Hepatocyte (in vitro differentiated cells): ENCODE measurements around the gene AURKB. TPM values are rescaled to one million over a fixed set of nuclear protein-coding genes. Genes with fewer than 3 reads are reported as not detected.
"Not testable (repeated sequence)": the region's sequence is repeated elsewhere in the genome, so short reads cannot be mapped to it uniquely, and the experiment has no call there.

Experiments
- DNase-seq: peaks from one replicate; pipeline ENCODE4 v3.0.0-alpha.2; 2016; ENCODE audit warnings: low spot score
- H2AFZ ChIP-seq: fragments of 200-600 bp; sonication (generic); 2 replicates; pipeline ENCODE4 v1.6.0; 2016; ENCODE audit warnings: antibody characterized with exemption, mild to moderate bottlenecking
- H3K27ac ChIP-seq: fragments of 200-600 bp; sonication (generic); 2 replicates; pipeline ENCODE4 v1.5.1; 2016; ENCODE audit warnings: mild to moderate bottlenecking
- H3K27me3 ChIP-seq: fragments of 200-600 bp; sonication (generic); 2 replicates; pipeline ENCODE4 v1.6.1; 2016
- H3K36me3 ChIP-seq: fragments of 200-600 bp; sonication (generic); replicated peaks from 2 replicates; pipeline ENCODE4 v1.5.1; 2016; ENCODE audit warnings: low read depth; ENCODE audit not compliant: insufficient read depth
- H3K4me1 ChIP-seq: fragments of 200-600 bp; sonication (generic); 2 replicates; pipeline ENCODE4 v1.5.1; 2016; ENCODE audit warnings: mild to moderate bottlenecking, moderate library complexity; ENCODE audit not compliant: insufficient read depth
- H3K4me2 ChIP-seq: fragments of 200-600 bp; sonication (generic); 2 replicates; pipeline ENCODE4 v1.6.0; 2016
- H3K4me3 ChIP-seq: fragments of 200-600 bp; sonication (generic); 2 replicates; pipeline ENCODE4 v1.5.1; 2016; ENCODE audit warnings: mild to moderate bottlenecking
- H3K79me2 ChIP-seq: fragments of 200-600 bp; sonication (generic); 2 replicates; pipeline ENCODE4 v1.6.0; 2017; ENCODE audit warnings: mild to moderate bottlenecking
- H3K9me2 ChIP-seq: fragments of 200-600 bp; sonication (generic); replicated peaks from 2 replicates; pipeline ENCODE4 v1.6.0; 2017; ENCODE audit warnings: mild to moderate bottlenecking; ENCODE audit not compliant: insufficient read depth
- H3K9me3 ChIP-seq: fragments of 200-600 bp; sonication (generic); 2 replicates; pipeline ENCODE4 v1.5.1; 2016; ENCODE audit warnings: low read depth, mild to moderate bottlenecking
- H4K20me1 ChIP-seq: fragments of 200-600 bp; sonication (generic); 2 replicates; pipeline ENCODE4 v1.6.0; 2016; ENCODE audit warnings: mild to moderate bottlenecking; ENCODE audit not compliant: insufficient read depth, poor library complexity, severe bottlenecking
- EZH2 ChIP-seq: fragments of 200-600 bp; sonication (generic); IDR thresholded peaks from 2 replicates; pipeline ENCODE4 v1.6.1; 2016; ENCODE audit warnings: antibody characterized with exemption, mild to moderate bottlenecking, borderline replicate concordance
- EZH2phosphoT487 ChIP-seq: fragments of 200-600 bp; sonication (generic); IDR thresholded peaks from one replicate; pipeline ENCODE4 v1.6.1; 2018; ENCODE audit warnings: antibody characterized with exemption, mild to moderate bottlenecking, low read depth, moderate library complexity; ENCODE audit not compliant: unreplicated experiment, severe bottlenecking
- WGBS: methylation state at CpG from one replicate; pipeline ENCODE4 v1.1.6; 2016; ENCODE audit warnings: low lambda C conversion rate; ENCODE audit errors: missing lambda C conversion rate; 5-methylcytosine and 5-hydroxymethylcytosine counted together
- polyA plus RNA-seq: library from polyadenylated mRNA; unstranded; fragments of >200 nt; fragmentation: Nextera tagmentation; extraction: Ambion mirVana; gene quantifications from 2 replicates; pipeline ENCODE4 v1.2.1, GENCODE V29; 2016
- total RNA-seq: library from RNA; depleted of rRNA; stranded (reverse); fragments of >200 nt; gene quantifications from 2 replicates; pipeline ENCODE4 v1.2.3, GENCODE V29; 2014
- TF ChIP-seq, protein P1 (sequence below): fragments of 200-600 bp; sonication (generic); IDR thresholded peaks from 2 replicates; pipeline ENCODE4 v1.5.1; 2016; ENCODE audit warnings: antibody characterized with exemption, mild to moderate bottlenecking; ENCODE audit not compliant: poor library complexity

The AURKB gene
- total and polyA plus RNA-seq, 2 experiments from 2014 or later: 9.9 to 25.3 TPM

DNA sequence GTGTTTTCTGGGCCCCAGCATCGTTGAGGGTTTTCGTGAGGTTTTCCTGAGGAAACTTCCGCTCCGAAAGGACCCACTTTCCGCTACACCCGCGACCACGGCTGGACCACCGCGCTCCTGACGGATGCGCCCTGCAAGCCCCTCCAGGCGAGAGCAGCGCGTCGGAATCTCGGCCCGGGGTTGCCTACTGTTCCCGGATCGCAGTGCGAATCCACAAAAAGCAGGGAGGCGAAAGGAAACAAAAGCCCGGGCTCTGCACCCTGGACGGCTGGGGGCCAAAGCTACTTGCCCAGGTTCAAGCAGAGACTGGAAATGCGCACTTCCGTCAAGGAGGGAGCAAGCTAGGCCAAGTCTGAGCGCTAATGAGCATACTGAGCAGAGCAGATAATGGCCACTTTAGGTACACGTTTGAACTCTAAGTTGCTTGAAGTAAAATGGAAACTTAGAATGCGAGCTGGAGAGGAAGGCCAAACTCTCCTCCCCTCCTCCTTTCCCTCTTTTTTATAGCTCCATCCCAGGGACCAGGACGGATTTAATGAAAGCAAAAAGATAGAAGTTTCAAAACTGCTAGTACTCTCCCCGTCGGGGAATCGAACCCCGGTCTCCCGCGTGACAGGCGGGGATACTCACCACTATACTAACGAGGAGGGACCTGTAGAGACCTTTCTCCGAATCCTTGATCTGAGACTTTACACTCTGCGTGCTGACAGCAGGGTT lies 11.4 kb upstream of the AURKB start:
- no peaks in the 10 kb centered on the region for H4K20me1 ChIP-seq
- peak; percentile 93 for DNase-seq
- H3K4me3 ChIP-seq: peak overlapping the region; percentile 65
- H2AFZ ChIP-seq: peak overlapping the region; percentile 73
- no peaks in the 10 kb centered on the region for H3K9me2 ChIP-seq
- no peaks in the 10 kb centered on the region for H3K36me3 ChIP-seq
- WGBS: under 1% methylated on average over 40 of the region's 40 CpGs
- peak overlapping the region; percentile 96 for H3K27ac ChIP-seq
- no peak for TF ChIP-seq EZH2
- TF ChIP-seq, protein P1, sequence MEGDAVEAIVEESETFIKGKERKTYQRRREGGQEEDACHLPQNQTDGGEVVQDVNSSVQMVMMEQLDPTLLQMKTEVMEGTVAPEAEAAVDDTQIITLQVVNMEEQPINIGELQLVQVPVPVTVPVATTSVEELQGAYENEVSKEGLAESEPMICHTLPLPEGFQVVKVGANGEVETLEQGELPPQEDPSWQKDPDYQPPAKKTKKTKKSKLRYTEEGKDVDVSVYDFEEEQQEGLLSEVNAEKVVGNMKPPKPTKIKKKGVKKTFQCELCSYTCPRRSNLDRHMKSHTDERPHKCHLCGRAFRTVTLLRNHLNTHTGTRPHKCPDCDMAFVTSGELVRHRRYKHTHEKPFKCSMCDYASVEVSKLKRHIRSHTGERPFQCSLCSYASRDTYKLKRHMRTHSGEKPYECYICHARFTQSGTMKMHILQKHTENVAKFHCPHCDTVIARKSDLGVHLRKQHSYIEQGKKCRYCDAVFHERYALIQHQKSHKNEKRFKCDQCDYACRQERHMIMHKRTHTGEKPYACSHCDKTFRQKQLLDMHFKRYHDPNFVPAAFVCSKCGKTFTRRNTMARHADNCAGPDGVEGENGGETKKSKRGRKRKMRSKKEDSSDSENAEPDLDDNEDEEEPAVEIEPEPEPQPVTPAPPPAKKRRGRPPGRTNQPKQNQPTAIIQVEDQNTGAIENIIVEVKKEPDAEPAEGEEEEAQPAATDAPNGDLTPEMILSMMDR: no peak
- TF ChIP-seq EZH2phosphoT487: no peak
- peak overlapping the region; percentile 86 for H3K4me2 ChIP-seq
- peaks cover 6% of the 10 kb centered on the region for H3K4me1 ChIP-seq
- no peaks in the 10 kb centered on the region for H3K27me3 ChIP-seq
- H3K79me2 ChIP-seq: no peaks in the 10 kb centered on the region
- H3K9me3 ChIP-seq: no peaks in the 10 kb centered on the region

DNA sequence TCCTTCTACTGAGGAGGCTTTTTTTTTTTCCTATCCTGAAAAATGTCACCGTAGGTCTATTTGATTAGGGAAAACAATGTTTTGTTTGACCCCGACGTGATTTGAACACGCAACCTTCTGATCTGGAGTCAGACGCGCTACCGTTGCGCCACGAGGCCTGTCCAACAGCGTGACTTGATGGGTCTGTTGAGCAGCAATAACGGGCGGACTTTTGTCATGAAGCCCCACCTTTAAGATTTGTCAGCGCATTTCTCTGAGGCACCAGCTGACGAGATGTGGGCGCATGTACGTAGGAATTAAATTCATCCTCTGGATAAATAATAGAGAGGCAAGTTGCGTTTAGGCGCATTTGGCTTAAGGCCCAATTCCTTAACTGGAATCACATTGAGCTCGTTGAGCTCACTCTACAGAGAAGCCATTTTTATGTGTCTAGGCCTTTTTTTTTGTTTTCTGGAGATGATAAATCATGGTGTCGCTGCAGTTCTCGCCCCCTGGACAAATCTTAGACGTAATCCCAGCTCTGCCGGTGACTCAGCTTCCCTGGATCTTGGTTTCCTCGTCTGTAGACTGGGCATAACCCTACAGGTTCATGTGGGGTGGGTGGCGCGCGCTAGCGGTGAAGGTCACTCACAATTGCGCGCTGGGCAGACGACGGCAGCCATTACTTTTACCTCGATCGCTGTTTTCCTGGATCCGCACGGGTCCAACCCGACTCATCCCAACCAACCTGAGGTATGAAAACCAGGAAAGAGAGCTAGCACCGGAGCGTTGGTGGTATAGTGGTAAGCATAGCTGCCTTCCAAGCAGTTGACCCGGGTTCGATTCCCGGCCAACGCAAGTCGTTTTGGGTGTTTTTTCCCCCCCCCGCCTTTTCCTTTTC lies 10.6 kb upstream of the AURKB start:
- Histone ChIP-seq H4K20me1 (no peaks in the 10 kb centered on the region), H3K27me3 (no peaks in the 10 kb centered on the region), H3K27ac (peak overlapping the region; percentile 96), H2AFZ (peak overlapping the region; percentile 73), H3K9me2 (no peaks in the 10 kb centered on the region), H3K36me3 (no peaks in the 10 kb centered on the region), H3K4me3 (peak overlapping the region; percentile 65), H3K79me2 (no peaks in the 10 kb centered on the region), H3K4me2 (peak overlapping the region; percentile 86), H3K4me1 (peaks cover 6% of the 10 kb centered on the region), H3K9me3 (no peaks in the 10 kb centered on the region)
- peak; percentile 95 for DNase-seq
- WGBS: under 1% methylated on average over 45 of the region's 45 CpGs
- no peak for TF ChIP-seq EZH2
- no peak for TF ChIP-seq EZH2phosphoT487
- TF ChIP-seq, protein P1: no peak

- H3K36me3 ChIP-seq, H3K4me1 ChIP-seq, H3K4me2 ChIP-seq, H3K27me3 ChIP-seq, H3K9me3 ChIP-seq, H3K9me2 ChIP-seq, H3K4me3 ChIP-seq, H3K27ac ChIP-seq, DNase-seq, H2AFZ ChIP-seq, H3K79me2 ChIP-seq, H4K20me1 ChIP-seq: not testable (repeated sequence)
- 88% methylated on average over 15 of the region's 15 CpGs for WGBS
Observed at GRCh38 chr17:8214000-8214399, 3.6 kb upstream of the AURKB start.
